GM12892 (cell line): ENCODE measurements around the gene MYZAP.

Experiments
- DNase-seq: peaks from one replicate; pipeline ENCODE4 v3.0.0; 2011; ENCODE audit not compliant: insufficient read length
- FAIRE-seq: peaks from 2 replicates; lab custom pipeline; 2011; peaks lifted over from hg19 to GRCh38; lab: Jason Lieb, UNC
- POLR2A ChIP-seq: IDR thresholded peaks from 2 replicates; pipeline ENCODE4 v1.6.1; 2011; ENCODE audit warnings: low read depth, low read length, control low read depth
- POLR2AphosphoS5 ChIP-seq: IDR thresholded peaks from 2 replicates; pipeline ENCODE4 v1.6.1; 2011; ENCODE audit warnings: low read depth, low read length, control low read depth
- TAF1 ChIP-seq: IDR thresholded peaks from 2 replicates; pipeline ENCODE4 v1.6.1; 2011; ENCODE audit warnings: low read depth, mild to moderate bottlenecking, control low read depth, low read length, borderline replicate concordance

MYZAP gene

GRCh38 chr15:57657619-57658018 lies 65.9 kb downstream of the MYZAP start:
- TF ChIP-seq POLR2AphosphoS5: no peak
- TF ChIP-seq POLR2A: no peak
- TF ChIP-seq TAF1: no peak
- FAIRE-seq (no peak), DNase-seq (no peak)

GRCh38 chr15:57662091-57662744 lies 70.5 kb downstream of the MYZAP start:
- no peak for FAIRE-seq
- no peak for DNase-seq
- no peak for TF ChIP-seq POLR2A
- TF ChIP-seq POLR2AphosphoS5: no peak
- TF ChIP-seq TAF1: no peak

DNA sequence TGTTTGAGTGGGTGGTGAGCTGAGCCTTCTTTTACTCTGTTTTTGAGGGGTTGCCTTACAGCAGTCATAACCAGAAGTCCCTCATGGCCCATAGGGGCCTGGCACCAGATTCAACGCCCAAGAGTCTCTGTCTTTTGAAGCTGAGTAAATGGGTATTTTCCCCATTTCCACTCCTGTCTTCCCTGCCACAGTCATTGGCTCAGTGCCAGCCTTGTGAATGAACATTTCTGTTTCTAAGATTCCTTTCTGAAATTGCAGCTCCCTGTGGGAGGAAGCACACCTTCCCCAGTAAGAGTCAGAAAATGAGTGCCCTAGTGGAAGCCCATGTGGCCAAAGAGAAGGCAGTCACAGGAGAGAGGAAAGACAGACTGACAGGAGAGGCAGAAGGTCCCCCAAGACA lies 71.1 kb downstream of the MYZAP start:
- FAIRE-seq: no peak
- TF ChIP-seq POLR2A (no peak), TAF1 (no peak)
- DNase-seq: no peak

DNA sequence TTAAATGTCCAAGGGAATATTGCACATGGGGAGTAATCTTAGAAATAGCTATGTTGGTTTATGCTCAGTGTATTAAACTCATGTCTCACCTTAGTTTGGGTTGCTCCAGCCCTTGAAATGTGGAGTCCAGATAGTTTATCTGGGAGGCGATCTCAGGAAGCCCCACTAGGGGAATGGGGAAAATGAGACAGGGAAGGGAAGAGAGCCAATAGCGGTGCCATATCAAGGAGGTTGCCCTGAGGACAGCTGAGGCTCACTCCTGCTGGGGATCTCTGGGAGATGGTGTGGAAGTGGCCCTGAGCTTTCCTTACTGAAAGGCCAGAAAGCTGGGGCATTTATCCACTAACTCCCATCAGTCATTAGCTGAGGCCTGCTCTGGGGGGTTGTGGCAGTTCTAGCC lies 71.6 kb downstream of the MYZAP start:
- TF ChIP-seq POLR2A: no peak
- TF ChIP-seq POLR2AphosphoS5: no peak
- TF ChIP-seq TAF1: no peak
- FAIRE-seq (no peak), DNase-seq (no peak)

- TF ChIP-seq TAF1: no peak
- TF ChIP-seq POLR2AphosphoS5: no peak
- no peak for TF ChIP-seq POLR2A
- no peak for FAIRE-seq
- no peak for DNase-seq
These were observed 73.5 kb downstream of the MYZAP start for GRCh38 chr15:57665194-57665593.

DNA sequence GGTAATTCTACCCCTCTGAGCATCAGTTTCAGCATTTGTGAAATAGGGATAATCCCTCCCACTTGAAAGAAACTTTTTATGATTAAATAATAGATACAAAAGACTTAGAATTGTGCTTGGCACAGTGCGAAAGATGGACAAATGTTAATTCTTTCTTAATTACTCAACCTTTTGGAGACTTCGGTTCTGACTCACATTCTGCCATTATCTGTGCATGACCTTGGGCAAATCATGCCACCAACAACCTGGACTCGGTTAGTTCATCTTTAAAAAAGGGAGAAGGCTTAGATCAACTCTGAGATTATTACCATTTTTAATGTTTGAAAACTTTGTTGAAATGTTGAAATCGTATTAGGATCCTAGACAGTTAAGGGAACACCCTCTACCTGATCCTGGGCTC lies 74.2 kb downstream of the MYZAP start:
- DNase-seq (no peak), FAIRE-seq (no peak)
- TF ChIP-seq POLR2AphosphoS5 (no peak), TAF1 (no peak), POLR2A (no peak)

- FAIRE-seq: no peak
- TF ChIP-seq POLR2AphosphoS5: no peak
- TF ChIP-seq POLR2A: no peak
- no peak for TF ChIP-seq TAF1
- no peak for DNase-seq
These were observed 75.6 kb downstream of the MYZAP start for GRCh38 chr15:57667171-57667849.

DNA sequence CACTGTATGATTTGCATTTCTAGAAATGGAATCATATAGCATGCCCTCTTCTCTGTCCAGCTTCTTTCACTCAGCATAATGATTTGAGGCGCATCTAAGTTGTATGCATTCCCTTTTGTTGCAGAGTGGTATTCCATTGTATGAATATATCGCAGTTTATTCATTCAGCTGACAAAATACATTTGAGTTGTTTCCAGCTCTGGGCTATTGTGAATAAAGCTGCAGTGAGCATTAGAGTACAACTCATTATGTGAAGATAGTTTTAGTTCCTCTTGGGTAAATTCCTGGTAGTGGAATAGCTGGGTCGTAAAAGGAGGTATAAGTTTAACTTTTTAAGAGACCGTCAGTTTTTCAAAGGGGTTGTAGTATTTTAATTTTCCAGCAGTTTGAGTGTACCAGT lies 76.3 kb downstream of the MYZAP start:
- TF ChIP-seq POLR2AphosphoS5 (no peak), TAF1 (no peak), POLR2A (no peak)
- DNase-seq (no peak), FAIRE-seq (no peak)

GRCh38 chr15:57671636-57672035 lies 79.9 kb downstream of the MYZAP start:
- TF ChIP-seq POLR2A (no peak), POLR2AphosphoS5 (no peak), TAF1 (no peak)
- no peak for DNase-seq
- FAIRE-seq: no peak

DNA sequence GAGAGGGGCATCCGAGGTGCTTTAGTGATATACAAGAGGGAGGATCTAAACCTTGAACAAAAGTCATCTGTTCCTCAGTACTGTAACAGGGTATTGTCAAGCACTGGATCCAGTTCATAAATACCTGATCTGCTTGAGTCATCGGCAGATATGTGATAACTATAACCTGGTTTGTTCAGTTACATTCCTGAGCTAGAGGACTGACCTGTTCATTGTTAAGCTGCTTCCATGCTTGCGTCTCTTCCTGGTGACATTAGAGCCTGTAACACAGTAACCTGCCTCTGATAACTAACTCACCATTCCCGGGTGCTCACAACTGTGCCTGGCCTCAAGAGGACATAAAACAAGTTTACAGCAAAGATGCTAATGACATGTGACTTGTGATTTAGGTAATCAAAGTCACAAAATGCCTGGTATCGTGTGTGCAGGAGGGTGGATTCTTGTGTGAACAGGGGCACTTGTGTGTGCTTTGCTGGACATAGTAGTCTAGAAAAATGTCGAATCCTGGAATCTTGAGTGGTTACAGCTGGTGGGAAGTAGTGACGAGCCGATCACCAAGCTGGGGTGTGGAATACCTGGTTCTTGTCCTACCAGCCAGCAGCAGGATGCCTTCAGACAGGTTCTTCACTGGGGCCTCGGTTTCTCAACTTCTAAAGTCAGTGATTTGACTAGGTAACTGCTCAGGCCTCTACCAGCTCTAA lies 83.9 kb downstream of the MYZAP start:
- DNase-seq (no peak), FAIRE-seq (no peak)
- no peak for TF ChIP-seq POLR2AphosphoS5

DNA sequence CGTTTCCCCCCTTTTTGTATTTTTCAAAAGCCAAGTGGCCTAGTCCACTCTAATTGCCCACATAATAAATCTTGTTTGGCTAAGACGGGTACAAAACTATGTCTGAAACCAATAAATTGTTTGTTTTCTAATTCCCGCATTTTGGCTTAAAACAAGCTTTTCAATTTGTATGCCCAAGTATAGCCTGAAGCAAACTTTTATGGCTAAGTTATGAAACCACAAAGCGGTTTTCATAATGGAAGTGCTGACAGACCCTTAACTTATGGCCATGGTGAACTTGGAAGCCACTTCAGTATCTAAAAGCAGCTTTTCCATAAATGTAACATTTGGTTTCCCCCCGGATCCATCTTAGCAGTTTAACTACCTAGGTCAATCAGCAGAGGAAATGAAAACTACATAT lies 84.9 kb downstream of the MYZAP start:
- FAIRE-seq (no peak), DNase-seq (no peak)
- TF ChIP-seq POLR2A: no peak
- no peak for TF ChIP-seq POLR2AphosphoS5
- TF ChIP-seq TAF1: no peak

- DNase-seq: no peak
- no peak for FAIRE-seq
- TF ChIP-seq POLR2AphosphoS5: no peak
- TF ChIP-seq TAF1: no peak
- TF ChIP-seq POLR2A: no peak
These were observed 85.5 kb downstream of the MYZAP start for GRCh38 chr15:57677204-57677603.

- no peak for DNase-seq
- TF ChIP-seq POLR2A (no peak), POLR2AphosphoS5 (no peak), TAF1 (no peak)
- FAIRE-seq: no peak
These were observed 88.3 kb downstream of the MYZAP start for GRCh38 chr15:57680021-57680420.
